ENCODE measurements around the gene CCDC85C.

Gene CCDC85C

GRCh38 chr14:99527427-99528076 is 76.5 kb downstream of the CCDC85C start:
- TF ChIP-seq CTCF (IDR thresholded peaks at IDR 0.05; ENCODE audit: low read depth, low read length) = no peak
- no peak overlapping the region for H3K4me3 ChIP-seq (ENCODE audit: low read depth, low read length)

GRCh38 chr14:99527026-99527425 is 77.0 kb downstream of the CCDC85C start:
- no peak overlapping the region for H3K4me3 ChIP-seq (ENCODE audit: low read depth, low read length)
- no peak for TF ChIP-seq CTCF (IDR thresholded peaks at IDR 0.05; ENCODE audit: low read depth, low read length)

GRCh38 chr14:99525699-99526080 is 78.3 kb downstream of the CCDC85C start:
- no peak overlapping the region for H3K4me3 ChIP-seq (ENCODE audit: low read depth, low read length)
- TF ChIP-seq CTCF (IDR thresholded peaks at IDR 0.05; ENCODE audit: low read depth, low read length) = no peak

GRCh38 chr14:99524804-99525698 is 79.0 kb downstream of the CCDC85C start:
- no peak overlapping the region for H3K4me3 ChIP-seq (ENCODE audit: low read depth, low read length)
- TF ChIP-seq CTCF (IDR thresholded peaks at IDR 0.05; ENCODE audit: low read depth, low read length) = peak; percentile 41

GRCh38 chr14:99524091-99524661 is 79.8 kb downstream of the CCDC85C start:
- no peak for TF ChIP-seq CTCF (IDR thresholded peaks at IDR 0.05; ENCODE audit: low read depth, low read length)
- no peak overlapping the region for H3K4me3 ChIP-seq (ENCODE audit: low read depth, low read length)

GRCh38 chr14:99523704-99524055 is 80.3 kb downstream of the CCDC85C start:
- no peak for TF ChIP-seq CTCF (IDR thresholded peaks at IDR 0.05; ENCODE audit: low read depth, low read length)
- H3K4me3 ChIP-seq (ENCODE audit: low read depth, low read length) = no peak overlapping the region
